HL-60/S4 (cell line): Measurements from ENCODE around the gene CBFB.

ENCODE experiments used
- in situ Hi-C: fragments of 300-500 bp; cut with MboI; formaldehyde crosslinking; loops from 2 replicates; pipeline ENCODE4 v1.14.3; 2022; ENCODE audit warnings: low sequenced_read_pairs

CBFB gene

DNA sequence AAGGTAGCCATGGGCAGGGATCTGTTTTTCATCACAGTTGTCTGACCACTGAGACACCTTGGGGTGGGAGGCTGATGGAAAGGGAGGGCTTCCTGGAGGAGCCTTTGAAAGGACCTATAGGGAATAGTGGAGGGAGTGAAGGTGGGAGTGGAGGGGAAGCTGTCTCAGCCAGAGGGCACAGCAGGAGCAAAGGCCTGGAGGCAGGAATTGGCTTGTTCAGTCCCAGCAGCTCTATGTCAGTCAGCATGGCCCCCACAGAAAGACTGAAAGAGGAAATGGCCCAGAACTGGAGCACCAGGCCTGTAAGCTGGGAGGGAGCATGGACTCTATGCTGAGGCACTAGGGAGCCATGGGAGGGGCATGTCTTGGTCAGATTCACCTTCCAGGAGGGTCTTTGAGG is 12.8 kb upstream of the CBFB start:
- in situ Hi-C loops = loop anchor here (10.0 kb wide), 1 partner anchor 139 kb away; the partner anchor contains the start of genes B3GNT9, FBXL8 and TRADD

DNA sequence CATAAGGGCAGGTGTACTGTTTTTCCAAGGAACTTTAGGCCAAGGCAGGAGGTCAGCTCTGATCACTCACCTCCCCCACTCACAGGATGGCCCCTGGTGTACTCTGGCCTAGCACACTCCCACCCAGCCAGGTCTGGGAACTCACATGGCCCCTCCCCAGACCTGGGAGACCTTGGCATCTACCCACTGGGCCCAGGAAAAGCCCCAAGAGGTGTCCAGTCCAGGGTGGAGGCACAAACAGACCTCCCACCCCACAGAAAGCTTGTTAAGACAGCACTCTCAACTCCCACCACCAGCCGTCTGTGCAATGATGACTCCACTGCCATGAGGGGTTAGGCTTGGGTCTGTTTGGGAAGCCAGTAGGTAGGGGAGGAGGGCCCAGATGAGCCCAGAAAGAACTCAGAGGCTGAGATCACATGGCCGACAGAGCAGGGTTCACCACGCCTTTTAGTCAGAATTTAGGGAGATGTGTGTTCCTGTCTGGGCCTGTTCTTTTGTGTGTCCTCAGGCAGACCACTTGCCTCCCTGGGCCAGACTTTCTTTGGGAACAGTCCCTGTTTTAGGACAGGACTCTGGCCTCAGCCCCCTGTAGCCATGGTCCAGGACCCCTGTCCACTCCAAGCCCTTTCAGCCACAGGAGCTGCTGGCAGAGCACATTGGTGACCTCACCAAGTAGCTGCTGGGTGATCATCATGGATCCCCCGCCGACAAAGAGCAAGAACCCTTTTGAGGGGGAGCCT is 12.1 kb upstream of the CBFB start:
- in situ Hi-C loops = loop anchor here (10.0 kb wide), 1 partner anchor 138 kb away; the partner anchor contains the start of genes B3GNT9, FBXL8 and TRADD

DNA sequence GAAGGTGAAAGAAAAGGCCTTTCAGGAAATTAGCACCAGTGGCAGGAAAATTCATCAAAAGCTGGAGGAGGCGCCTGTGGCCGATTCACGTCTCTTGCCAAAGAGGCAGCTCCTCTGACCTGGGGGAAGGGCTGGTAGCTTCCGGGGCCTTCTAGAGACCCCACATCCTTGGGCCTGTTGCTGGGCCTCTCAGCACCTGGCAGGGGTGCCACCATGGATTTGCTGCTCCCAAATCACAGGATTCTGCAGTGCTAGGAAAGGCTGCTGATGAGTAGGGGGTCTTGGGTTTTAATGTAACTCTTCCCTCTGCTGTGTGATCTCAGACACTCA is 11.6 kb upstream of the CBFB start:
- in situ Hi-C loops = loop anchor here (10.0 kb wide), 1 partner anchor 137 kb away; the partner anchor contains the start of genes B3GNT9, FBXL8 and TRADD

DNA sequence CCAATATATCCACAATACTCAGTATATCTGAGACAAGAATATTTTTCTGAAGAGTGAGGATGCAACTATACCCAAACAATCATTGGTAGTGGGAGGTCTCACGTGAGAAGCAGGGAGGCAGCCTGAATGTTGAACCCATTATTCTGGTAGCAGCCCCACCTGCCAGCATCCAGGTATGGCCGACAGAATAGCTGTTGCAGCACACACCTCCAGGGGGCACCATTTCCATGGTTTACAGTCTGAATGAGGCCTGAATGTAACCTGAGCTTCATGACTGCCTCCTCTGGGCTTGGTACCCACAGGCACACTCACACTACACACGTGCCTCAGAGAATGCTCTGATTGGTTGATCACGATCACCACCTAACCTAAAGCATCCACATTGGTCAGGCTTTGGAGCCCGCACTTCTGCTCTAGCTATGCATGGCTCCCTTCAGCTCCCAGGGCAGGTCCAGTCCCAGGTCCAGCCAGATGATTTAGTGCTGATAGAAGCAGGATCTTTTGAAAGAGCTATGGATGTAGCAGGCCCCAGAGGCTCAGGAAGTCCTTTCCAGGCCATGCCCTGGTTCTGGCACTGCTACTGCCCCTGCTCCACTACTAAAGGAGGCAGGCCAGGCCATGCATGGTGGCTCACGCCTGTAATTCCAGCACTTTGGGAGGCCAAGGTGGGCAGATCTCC is 11.0 kb upstream of the CBFB start:
- in situ Hi-C loops = loop anchor here (10.0 kb wide), 1 partner anchor 137 kb away; the partner anchor contains the start of genes B3GNT9, FBXL8 and TRADD

DNA sequence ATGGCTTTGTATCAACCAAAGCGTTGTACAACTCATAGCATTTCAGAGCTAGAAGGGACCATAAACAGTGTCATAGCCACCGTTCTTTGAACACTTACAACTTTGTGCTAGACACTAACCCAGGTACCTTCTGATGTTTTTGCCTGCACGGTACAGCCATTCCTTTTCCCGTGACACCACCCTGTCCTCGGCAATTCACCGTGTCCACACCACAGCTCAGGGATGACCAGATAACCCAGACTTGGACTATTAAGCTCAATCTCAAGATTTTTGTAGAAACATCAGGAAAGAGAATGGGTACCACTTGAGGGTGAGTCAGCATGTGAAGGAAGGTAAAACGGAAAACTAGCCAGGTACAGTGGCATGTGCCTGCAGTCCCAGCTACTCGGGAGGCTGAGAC is 9.8 kb upstream of the CBFB start:
- in situ Hi-C loops = loop anchor here (10.0 kb wide), 1 partner anchor 136 kb away; the partner anchor contains the start of genes B3GNT9, FBXL8 and TRADD

DNA sequence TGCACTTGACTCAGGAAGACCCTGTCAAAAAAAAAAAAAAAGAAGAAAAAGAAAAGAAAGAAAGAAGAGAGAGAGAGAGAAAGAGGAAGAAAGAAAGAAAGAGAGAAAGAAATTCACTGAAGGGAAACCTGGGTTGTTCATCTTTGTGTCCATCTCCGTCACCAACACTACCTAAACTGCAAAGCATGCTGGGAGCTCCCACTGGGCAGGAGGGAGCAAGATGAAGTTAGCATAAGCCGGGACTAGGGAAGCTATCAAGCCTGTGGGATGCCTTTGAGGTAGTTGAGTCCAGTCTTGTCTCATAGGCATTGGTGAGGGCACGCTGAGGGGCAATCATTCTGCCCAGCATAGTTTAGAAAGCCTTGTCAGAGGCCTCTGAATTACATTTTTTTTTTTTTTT is 7.6 kb upstream of the CBFB start:
- in situ Hi-C loops = no loop called here

DNA sequence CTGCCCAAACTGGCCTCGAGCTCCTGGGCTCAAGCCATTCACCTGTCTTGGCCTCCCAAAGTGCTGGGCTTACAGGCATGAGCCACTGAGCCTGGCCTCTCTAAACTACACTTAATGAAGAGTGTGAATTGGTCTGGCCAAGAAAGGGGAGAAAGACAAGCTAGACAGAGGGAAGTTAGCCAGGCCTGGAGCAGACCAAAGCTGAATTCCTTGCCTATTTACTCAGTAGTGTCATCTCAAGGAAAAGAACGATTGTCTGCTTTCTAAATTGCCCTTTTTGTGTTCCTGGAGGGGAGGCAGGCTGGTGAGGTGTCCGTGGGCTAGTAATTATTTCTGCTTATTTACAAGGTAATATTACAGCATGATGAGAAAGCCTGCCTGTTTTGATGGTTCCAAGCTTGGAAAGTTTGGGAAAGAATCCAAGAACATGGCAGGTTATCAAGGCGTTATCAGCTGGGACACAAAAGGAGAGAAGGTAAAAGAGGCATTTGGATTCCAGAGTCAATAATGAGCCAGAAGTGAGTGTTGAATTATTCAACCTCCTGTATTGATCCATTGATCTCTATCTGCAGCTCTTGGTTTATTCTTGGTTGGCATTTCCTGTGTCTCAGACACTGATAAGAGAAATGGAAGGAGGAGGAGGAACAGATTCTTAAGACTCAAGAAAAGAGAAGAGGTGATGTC is 6.3 kb upstream of the CBFB start:
- in situ Hi-C loops = no loop called here

DNA sequence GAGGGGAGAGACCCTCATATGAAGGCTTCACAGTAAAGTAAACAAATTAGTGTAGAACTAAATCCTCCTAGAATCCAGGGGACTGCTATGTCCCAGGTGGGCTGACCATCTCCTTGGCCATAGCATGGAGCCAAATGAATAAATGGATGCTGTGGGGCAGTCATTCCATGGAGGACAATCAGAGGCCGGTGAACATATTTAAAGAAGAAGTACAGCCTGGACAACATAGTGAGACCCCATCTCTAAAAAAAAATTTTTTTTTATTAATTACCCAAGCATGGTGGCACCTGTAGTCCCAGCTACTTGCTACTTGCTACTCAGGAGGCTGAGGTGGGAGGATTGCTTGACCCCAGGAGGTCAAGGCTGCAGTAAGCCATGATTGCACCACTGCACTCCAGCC is 5.3 kb upstream of the CBFB start:
- in situ Hi-C loops = no loop called here

DNA sequence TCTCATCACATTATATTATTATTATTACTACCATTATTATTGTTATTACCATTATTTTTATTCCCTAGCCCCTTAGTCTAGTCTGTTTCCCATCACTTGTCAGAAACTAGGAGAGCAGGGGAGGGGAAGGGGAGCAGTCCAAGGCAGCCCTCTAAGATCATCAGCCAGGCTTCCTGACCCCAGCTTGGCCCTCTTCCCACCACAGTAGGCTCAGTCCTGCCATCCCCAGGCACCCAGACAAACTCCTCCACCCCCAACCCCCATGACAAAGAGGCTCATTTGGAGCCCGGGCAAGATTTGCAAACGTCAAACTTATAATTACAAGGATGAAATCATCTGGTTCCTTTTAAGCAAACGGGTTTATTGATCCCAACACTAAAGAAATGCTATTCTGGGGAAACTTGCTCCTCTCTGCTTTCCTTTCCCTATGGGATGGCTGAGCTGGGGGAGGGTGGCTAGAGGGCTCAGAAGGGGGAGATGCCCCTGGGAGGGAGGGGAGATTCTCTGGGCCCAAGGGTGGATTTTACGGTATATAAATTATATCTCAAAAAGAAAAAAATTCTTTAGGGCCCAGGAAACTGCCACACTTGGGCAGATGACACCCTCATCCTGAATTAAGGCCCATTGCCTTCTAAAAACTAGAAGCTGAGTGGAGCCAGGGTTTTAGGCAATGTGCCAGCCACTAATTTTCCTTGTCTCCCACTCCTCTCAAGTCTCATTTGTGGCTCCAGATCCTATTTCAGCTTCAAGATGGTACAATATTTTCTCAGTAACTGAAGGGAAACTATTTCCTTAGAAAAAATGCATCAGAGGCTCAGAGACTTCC is 4.4 kb upstream of the CBFB start:
- in situ Hi-C loops = no loop called here

DNA sequence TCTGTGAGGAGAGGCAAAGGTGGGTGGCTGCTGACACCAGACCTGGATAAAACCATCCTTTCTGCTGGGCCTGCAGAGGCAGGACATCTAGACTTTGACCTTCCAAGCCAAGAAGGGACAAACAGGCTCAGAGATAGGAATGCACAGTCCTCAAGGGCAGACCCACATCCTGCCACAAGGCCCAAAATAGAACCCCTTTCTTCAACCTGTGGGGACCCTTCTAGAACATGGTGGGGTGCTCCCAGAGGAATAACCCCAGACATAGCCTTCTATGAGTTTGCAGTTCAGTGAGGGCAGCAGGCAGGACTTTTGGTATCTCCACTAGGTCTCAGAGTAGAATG is 3.8 kb upstream of the CBFB start:
- in situ Hi-C loops = no loop called here

DNA sequence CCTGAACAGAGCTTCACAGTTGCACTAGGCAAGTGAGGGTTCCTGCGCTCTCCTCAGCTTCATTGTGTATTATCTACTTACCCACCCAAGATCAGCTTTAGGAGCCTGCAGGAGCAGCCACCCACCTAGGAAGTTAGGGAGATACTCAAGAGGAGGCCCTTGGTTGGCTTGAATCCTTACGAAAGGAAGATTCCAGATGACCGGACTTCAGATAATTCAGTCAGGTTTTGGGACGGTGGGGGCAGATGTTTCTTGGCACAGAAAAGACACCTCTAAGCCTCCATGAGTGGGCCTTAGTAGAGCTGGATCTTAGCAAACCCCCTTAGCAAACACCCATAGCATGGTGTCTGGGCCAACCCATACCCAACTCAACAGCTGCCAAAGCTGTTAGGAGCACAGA is 2.4 kb upstream of the CBFB start:
- in situ Hi-C loops = no loop called here

DNA sequence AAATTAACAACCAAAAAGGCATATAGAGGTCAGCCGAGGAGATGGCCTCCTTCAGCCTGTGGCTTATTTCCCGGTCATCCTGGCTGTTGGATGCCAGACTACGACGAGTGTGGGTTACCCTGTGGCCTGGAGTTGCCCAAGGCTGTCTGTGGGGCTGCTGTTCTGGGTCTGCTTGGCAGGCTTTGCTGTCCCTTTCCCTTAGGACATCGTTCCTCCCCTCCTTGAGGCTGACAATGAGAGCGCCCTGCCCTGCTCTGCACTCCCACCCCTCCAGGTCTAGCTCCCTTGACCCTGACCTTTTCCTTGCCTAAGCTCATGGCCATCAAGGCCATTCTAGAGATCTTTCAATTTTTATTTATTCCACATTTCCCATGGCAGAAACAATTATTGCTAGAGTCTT is 1.9 kb upstream of the CBFB start:
- in situ Hi-C loops = no loop called here

DNA sequence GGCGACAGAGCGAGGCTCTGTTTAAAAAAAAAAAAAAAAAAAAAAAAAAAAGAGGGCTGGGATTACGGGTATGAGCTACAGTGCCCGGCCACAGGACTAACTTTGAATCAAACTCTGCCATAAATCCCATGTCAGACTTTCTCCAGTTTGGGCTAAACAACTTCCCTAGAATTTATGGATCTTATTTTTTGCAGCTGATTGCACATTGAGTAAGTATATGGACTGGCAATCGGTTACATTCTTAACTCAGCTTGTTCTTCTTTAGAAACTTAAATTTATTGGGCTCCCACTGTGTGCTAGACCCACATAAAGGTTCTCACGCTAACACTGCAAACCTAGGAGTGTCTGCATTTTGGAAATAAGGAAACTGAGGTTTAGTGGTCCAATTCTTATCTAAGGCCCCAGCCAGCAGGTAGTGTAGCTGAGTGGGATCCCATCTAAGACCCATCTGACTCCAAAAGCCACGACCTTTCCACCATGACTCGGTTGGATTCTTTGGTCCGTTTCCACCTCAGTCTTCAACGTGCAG is 718 bp upstream of the CBFB start:
- in situ Hi-C loops = no loop called here

DNA sequence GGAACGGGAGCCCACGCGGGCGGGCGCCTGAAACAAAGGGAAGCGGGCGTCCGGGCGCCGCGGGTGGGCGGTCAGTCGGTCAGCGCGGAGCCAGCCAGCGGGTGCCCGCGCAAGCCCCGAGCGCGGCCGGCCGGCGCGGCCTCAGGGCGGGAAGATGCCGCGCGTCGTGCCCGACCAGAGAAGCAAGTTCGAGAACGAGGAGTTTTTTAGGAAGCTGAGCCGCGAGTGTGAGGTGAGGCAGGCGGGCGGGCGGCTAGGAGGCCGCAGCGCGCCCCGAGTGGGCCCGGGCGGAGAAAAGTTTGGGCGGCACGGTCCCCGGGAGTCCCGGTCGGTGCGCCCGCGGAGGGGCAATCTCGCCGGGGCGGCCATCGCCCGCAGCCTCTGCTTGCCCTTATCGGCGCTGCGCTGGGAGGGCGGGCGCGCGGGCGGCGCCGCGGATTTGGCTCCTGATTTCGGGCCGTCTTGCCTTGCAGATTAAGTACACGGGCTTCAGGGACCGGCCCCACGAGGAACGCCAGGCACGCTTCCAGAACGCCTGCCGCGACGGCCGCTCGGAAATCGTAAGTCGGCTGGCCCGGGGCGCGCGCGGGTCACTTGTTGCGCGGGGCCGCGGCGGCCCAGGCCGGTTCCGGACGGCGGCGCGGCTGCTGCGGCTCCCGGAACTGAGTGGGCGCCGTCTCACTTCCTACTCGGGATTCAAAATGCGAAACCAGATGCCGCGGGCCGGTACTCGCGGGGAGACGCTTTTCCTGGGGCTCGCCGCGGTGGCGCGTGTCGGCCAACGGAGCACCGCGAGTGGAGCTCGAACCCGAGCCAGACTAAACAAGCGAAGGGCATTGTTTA is 526 bp downstream of the CBFB start:
- in situ Hi-C loops = no loop called here

DNA sequence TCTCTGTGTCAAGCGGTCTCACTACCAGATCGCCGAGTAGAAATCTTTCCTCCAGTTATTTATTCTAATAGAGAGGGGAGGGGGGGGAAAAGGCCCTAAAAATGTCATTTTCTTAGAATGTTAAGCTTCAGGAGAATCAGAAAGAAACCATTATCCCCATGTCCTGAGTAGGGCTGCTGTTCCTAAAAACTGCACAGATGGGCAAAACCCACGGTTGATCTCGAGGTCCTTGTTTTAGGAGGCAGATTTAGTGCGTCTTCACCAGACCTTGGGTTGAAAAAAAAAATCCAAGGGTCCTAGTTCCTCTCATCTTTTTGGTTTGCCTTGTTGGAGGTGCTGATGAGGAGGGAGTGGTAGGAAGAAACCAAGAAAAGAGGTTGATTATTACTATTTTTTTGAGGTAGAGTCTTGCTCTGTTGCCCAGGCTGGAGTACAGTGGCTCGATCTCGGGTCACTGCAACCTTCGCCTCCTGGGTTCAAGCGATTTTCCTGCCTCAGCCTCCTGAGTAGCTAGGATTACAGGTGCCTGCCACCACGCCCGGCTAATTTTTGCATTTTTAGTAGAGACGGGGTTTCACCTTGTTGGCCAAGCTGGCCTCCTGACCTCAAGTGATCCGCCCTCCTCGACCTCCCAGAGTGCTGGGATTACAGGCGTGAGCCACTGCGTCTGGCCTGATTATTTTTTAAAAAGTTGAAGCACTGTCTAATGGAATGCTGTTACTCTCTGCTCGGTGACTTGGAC is 1.4 kb downstream of the CBFB start:
- in situ Hi-C loops = no loop called here

DNA sequence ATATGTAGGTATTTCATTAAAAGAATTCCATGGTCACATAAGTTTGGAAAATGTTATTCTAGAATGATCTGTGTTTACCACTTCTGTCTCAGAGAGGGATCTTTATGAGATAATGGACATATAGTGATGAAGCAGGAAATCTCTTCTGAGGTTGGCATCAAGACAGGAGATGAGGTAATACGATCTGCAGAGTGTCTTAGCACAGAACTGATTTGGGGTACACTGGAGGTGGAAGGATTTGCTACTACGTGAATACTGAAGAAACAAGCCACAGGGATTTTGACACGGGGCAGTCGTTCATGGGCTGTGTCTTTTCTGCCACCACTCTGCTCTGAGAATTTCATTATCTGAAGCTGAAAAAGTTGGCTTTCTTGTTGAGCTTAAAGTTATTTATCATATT is 5.5 kb downstream of the CBFB start:
- in situ Hi-C loops = no loop called here

DNA sequence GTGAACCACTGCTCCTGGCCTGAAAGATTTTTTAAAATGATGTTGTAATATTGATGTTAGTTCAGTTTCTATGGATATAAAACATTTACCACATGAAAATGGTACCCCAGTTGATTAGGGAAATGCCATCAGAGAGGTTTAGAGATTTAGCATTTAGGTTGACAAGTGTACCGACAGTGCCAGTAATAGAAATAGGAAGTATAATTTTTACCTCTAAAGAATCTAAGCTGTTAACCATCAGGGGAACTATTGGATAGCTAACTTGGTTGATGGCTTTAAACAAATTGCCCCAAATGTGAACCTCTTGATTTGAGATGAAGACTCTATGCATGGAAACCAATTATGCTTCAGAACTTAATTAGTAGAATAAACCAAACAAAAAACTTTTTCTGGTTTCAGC is 6.4 kb downstream of the CBFB start:
- in situ Hi-C loops = no loop called here

DNA sequence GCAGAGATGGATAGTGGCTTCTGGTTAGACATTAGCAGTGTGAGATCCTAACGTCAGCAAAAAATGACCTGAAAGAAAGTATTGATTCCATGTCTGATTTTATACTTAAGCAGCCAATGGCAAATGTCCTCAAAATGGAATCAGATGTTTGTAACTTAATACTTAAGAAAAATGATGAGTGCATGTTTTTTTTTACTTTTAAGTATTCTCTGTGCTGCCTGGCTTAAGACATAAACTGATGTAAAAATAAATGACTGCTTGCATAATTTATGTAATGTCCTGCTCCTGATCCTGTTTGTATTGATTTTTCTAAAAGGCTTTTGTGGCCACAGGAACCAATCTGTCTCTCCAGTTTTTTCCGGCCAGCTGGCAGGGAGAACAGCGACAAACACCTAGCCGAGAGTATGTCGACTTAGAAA is 7.4 kb downstream of the CBFB start:
- in situ Hi-C loops = no loop called here
